Breast epithelium (tissue), 3 donors: ENCODE results near the gene CHM.

Experiments
- POLR2A ChIP-seq: fragments of 450-650 bp; IDR thresholded peaks from one replicate; pipeline ENCODE4 v1.6.1; 2016; ENCODE audit warnings: antibody characterized with exemption, mild to moderate bottlenecking, moderate library complexity
- TF ChIP-seq, protein P1 (sequence below), 3 donors: fragments of 450-650 bp; IDR thresholded peaks; one replicate each; pipeline ENCODE4 v1.5.1; 2016 to 2017; ENCODE audit warnings: antibody characterized with exemption in 3 of 3, mild to moderate bottlenecking in 3 of 3, moderate library complexity in 3 of 3

DNA sequence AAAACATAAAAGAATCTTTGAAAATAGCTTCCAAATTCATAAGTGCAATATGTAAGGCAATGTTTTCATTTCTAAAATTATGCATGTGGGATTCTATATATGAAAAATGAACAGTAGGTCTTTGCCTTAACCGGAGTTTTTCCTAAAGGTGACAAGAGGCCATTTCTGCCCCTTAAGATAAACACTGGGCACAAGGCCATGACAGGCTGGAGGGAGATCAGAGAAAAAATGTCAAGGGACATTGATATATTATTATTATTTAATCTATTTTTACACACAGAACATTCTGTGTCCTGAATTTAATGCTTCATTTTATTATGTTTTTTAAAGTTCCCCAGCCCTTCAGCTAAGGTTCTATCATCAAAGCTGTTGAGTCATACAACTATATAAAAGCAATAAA, 118.8 kb downstream of the CHM start:
- TF ChIP-seq, protein P1, sequence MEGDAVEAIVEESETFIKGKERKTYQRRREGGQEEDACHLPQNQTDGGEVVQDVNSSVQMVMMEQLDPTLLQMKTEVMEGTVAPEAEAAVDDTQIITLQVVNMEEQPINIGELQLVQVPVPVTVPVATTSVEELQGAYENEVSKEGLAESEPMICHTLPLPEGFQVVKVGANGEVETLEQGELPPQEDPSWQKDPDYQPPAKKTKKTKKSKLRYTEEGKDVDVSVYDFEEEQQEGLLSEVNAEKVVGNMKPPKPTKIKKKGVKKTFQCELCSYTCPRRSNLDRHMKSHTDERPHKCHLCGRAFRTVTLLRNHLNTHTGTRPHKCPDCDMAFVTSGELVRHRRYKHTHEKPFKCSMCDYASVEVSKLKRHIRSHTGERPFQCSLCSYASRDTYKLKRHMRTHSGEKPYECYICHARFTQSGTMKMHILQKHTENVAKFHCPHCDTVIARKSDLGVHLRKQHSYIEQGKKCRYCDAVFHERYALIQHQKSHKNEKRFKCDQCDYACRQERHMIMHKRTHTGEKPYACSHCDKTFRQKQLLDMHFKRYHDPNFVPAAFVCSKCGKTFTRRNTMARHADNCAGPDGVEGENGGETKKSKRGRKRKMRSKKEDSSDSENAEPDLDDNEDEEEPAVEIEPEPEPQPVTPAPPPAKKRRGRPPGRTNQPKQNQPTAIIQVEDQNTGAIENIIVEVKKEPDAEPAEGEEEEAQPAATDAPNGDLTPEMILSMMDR (IDR thresholded peaks at IDR 0.05): no peak
- no peak for TF ChIP-seq POLR2A
